Measurements from ENCODE around the gene DUSP2.

DNA sequence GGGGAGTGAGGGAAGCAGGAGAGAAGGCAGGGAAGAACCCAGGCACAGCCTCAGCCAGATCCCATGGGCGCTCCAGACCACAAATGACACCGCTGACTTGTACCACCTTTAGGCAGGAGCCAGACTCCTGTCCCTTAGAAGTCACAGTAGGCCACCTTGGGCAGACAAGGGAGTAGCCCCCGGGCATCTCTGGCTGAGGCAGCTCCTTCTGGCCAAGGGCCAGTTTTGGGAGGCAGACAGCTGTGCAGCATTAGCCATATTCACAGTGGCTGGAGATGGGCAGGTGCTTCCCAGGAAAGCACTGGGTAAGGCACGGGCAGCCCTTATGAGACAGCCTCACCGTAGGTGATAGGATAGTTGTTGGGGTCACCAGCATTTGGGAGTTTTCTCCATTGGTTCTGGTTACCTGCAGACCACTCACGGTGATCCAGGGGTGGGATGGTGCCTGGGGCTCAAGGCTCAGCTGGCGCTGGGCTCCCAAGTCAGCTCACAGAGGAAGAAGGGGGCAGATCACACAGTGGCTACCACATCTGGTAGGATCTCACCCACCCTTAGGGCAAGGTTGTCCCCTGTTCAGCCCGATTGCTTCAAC lies 9.0 kb downstream of the DUSP2 start:
- TF ChIP-seq, protein P1, sequence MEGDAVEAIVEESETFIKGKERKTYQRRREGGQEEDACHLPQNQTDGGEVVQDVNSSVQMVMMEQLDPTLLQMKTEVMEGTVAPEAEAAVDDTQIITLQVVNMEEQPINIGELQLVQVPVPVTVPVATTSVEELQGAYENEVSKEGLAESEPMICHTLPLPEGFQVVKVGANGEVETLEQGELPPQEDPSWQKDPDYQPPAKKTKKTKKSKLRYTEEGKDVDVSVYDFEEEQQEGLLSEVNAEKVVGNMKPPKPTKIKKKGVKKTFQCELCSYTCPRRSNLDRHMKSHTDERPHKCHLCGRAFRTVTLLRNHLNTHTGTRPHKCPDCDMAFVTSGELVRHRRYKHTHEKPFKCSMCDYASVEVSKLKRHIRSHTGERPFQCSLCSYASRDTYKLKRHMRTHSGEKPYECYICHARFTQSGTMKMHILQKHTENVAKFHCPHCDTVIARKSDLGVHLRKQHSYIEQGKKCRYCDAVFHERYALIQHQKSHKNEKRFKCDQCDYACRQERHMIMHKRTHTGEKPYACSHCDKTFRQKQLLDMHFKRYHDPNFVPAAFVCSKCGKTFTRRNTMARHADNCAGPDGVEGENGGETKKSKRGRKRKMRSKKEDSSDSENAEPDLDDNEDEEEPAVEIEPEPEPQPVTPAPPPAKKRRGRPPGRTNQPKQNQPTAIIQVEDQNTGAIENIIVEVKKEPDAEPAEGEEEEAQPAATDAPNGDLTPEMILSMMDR (IDR thresholded peaks at IDR 0.05): no peak
- TF ChIP-seq POLR2A (IDR thresholded peaks at IDR 0.05): no peak

Measured in Peyer's patch (tissue), 4 donors.